Panc1 (cell line): ENCODE results near the gene GSC2. TPM values are rescaled to one million over a fixed set of nuclear protein-coding genes. Genes with fewer than 3 reads are reported as not detected.

ENCODE experiments used
- ATAC-seq: fragments of 200-7000 bp; cut with Tn5 transposase; 2 replicates; pipeline ENCODE4 v1.9.1; 2020; ENCODE audit warnings: mild to moderate bottlenecking, moderate library complexity
- BruUV-seq: library from RNA; stranded (reverse); fragments of 400-500 nt; replicated peaks from 2 replicates; lab custom pipeline; 2021; lab: Mats Ljungman, UMichigan
- CTCF ChIA-PET: fragments of 300-600 bp; sonication (Branson Sonifier 250); formaldehyde crosslinking; loops from one replicate; lab custom pipeline; 2022; ENCODE audit warnings: antibody characterized with exemption; lab: Charles Lee
- POLR2A ChIA-PET: fragments of 300-600 bp; sonication (Branson Sonifier 250); formaldehyde crosslinking; loops from one replicate; lab custom pipeline; 2022; ENCODE audit warnings: antibody characterized with exemption; lab: Charles Lee
- DNase-seq: peaks from one replicate; pipeline ENCODE4 v3.0.0-alpha.2; 2010; ENCODE audit warnings: low read depth, low spot score
- H3K27ac ChIP-seq: 2 replicates; pipeline ENCODE4 v1.5.1; 2011; ENCODE audit warnings: mild to moderate bottlenecking, low read length, inconsistent platforms
- H3K27me3 ChIP-seq: fragments of 200-500 bp; sonication (Bioruptor generic); 2 replicates; pipeline ENCODE4 v1.6.0; 2014; ENCODE audit warnings: low read length, inconsistent platforms; ENCODE audit not compliant: control insufficient read depth, insufficient read depth
- H3K36me3 ChIP-seq: fragments of 200-500 bp; sonication (Bioruptor generic); 2 replicates; pipeline ENCODE4 v1.5.1; 2014; ENCODE audit warnings: inconsistent platforms, mild to moderate bottlenecking, low read length, moderate library complexity; ENCODE audit not compliant: control insufficient read depth, insufficient read depth
- H3K4me1 ChIP-seq: 2 replicates; pipeline ENCODE4 v1.5.1; 2011; ENCODE audit warnings: inconsistent platforms, mild to moderate bottlenecking, low read length, moderate library complexity; ENCODE audit not compliant: control insufficient read depth, insufficient read depth
- H3K4me3 ChIP-seq, 2 experiments: 2 replicates each; pipeline ENCODE4 v1.5.1; 2011 to 2012; ENCODE audit warnings: low read depth in 2 of 2, low read length in 2 of 2, mild to moderate bottlenecking in 2 of 2, inconsistent platforms in 1 of 2, moderate library complexity in 1 of 2
- H3K9me3 ChIP-seq: fragments of 200-500 bp; sonication (Bioruptor generic); 2 replicates; pipeline ENCODE4 v1.5.1; 2014; ENCODE audit warnings: low read depth, mild to moderate bottlenecking, inconsistent platforms, low read length, moderate library complexity; ENCODE audit not compliant: control insufficient read depth, insufficient read depth
- POLR2AphosphoS5 ChIP-seq: IDR thresholded peaks from 2 replicates; pipeline ENCODE4 v1.6.1; 2012; ENCODE audit warnings: mild to moderate bottlenecking, low read depth, low read length, moderate library complexity
- SIN3A ChIP-seq: IDR thresholded peaks from 2 replicates; pipeline ENCODE4 v1.6.1; 2012; ENCODE audit warnings: low read depth, mild to moderate bottlenecking, low read length, moderate library complexity, borderline replicate concordance; ENCODE audit not compliant: insufficient read depth
- TCF7L2 ChIP-seq: IDR thresholded peaks from 2 replicates; pipeline ENCODE4 v1.6.1; 2011; ENCODE audit warnings: mild to moderate bottlenecking, low read depth, low read length, inconsistent platforms
- in situ Hi-C: cut with HindIII; loops from 2 replicates; pipeline ENCODE4 v1.10.0; 2016; ENCODE audit warnings: low sequenced_read_pairs, low pct_unique_long_range_greater_than_20kb
- intact Hi-C: fragments of 100-400 bp; cut with micrococcal nuclease; formaldehyde crosslinking; loops from one replicate; pipeline ENCODE4 v1.10.0; 2022; ENCODE audit not compliant: unreplicated experiment
- total RNA-seq: library from RNA; stranded (reverse); gene quantifications from one replicate; pipeline ENCODE4 v1.2.1, GENCODE V29; 2021; ENCODE audit not compliant: unreplicated experiment
- TF ChIP-seq, protein P1 (sequence below), 2 experiments: IDR thresholded peaks; 2 replicates each; pipeline ENCODE4 v1.6.1; 2011 to 2012; ENCODE audit warnings: low read depth in 2 of 2, control low read depth in 1 of 2, low read length in 1 of 2, mild to moderate bottlenecking in 1 of 2, moderate library complexity in 1 of 2; ENCODE audit not compliant: insufficient read depth in 1 of 2
- TF ChIP-seq, protein P2 (sequence below): fragments of 450-650 bp; IDR thresholded peaks from 2 replicates; pipeline ENCODE4 v1.5.1; 2017; ENCODE audit warnings: mild to moderate bottlenecking

GSC2 gene
- total RNA-seq, 1 experiment from 2014 or later: 0.23 TPM

DNA sequence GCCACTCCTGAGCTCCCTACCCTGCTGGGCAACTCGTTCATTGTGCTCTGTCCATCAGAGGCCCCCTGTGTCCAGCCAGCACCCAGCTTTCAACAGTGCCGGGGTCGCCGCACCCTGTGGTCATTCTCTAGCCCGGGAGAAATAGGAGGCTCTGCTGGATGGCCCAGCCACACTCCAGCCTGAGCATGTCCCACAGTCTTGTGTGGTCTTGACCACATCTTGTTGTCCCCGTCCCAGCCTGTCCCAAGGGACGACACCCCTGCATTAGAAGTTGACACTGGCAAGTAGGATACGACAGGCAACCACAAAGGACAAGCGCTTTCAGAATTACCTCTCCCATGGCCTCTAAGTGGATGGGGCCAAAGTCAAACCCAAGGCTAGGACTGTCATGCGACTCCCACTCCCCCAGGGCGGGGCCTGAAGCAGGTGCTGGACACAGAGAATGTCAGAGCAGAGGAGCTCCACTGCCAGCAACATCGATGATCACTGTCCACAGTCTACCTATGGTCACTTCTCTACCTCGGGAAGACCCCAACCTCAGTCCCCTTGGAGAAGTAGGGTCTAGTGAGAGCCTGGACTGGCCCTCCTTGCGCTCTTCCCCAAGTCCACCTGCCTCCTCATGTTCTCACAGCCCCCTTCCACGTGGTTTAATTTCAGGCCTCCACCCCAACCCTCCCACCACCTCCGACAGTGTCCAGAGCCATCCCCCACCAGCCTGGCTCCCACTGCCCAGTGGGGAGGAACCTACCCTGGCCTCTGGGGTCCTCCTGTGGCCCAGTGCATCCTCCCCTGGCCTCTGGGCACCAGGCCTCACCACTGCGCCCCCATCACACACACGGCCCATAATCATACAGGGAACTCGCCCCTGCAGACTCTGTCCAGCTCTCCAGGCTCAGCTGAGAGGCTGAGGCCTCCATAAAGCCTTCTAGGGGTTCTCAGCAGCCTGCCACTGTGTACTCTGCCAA is 23.5 kb downstream of the GSC2 start:
- ATAC-seq (no peak), DNase-seq (no peak)
- intact Hi-C loops (no loop called here), in situ Hi-C loops (no loop called here)
- ChIA-PET CTCF (no interaction called here), POLR2A (no interaction called here)
- H3K27ac ChIP-seq: no peak overlapping the region
- no peaks in the 10 kb centered on the region for H3K4me1 ChIP-seq
- BruUV-seq: no TSS peak
- H3K9me3 ChIP-seq: no peaks in the 10 kb centered on the region
- H3K4me3 ChIP-seq: no peak overlapping the region
- H3K27me3 ChIP-seq: no peaks in the 10 kb centered on the region
- no peaks in the 10 kb centered on the region for H3K36me3 ChIP-seq
- TF ChIP-seq POLR2AphosphoS5: no peak

DNA sequence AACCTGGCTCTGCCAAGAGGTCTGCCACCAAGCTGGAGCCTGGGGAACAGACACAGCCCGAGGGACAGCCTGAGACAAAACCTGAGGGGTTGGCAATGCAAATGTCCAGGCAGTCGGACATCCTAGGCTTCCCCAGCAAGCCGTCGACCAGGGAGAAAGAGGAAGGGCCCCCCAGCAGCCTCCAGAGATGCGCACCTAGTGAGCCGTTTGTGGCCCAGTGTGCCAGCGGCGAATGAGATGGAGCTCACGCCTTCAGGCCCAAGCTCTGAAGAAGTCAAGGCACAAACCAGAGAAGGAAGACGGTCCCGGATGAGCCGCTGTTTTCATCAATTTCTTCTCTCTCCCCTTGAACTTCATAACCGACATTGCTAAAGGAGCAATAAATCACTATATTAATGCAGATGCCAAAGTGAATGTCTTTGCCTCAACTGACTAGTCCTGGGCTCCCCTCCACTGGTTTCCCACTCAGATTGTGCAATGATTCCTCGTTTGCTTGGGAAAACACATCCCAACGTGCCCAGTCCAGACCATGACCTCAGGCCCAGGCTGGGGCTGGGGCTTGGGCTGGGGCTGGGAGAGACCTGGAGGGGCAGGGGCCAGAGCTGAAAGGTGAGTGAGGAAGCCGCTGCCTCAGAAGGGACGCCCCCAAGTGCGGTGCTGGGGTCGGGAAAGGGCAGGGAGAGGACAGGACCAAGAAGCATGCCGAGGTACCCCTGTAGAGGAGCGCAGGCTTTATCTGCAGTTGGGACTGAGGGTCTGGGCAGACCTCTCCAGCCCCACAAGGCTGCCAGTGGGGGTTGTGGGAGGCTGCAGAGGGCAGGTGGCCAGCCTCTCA is 24.4 kb downstream of the GSC2 start:
- ChIA-PET POLR2A (no interaction called here), CTCF (no interaction called here)
- Histone ChIP-seq H3K9me3 (no peaks in the 10 kb centered on the region), H3K27ac (no peak overlapping the region), H3K27me3 (no peaks in the 10 kb centered on the region), H3K4me1 (peaks cover 2% of the 10 kb centered on the region), H3K36me3 (0 out of 2 replicates have a peak, but pooled peaks cover 3% of the 10 kb centered on the region), H3K4me3 (no peak overlapping the region)
- in situ Hi-C loops: no loop called here
- BruUV-seq: no TSS peak
- no peak for DNase-seq
- no peak for ATAC-seq
- TF ChIP-seq SIN3A (no peak), TCF7L2 (no peak), POLR2AphosphoS5 (no peak)
- TF ChIP-seq, protein P1, sequence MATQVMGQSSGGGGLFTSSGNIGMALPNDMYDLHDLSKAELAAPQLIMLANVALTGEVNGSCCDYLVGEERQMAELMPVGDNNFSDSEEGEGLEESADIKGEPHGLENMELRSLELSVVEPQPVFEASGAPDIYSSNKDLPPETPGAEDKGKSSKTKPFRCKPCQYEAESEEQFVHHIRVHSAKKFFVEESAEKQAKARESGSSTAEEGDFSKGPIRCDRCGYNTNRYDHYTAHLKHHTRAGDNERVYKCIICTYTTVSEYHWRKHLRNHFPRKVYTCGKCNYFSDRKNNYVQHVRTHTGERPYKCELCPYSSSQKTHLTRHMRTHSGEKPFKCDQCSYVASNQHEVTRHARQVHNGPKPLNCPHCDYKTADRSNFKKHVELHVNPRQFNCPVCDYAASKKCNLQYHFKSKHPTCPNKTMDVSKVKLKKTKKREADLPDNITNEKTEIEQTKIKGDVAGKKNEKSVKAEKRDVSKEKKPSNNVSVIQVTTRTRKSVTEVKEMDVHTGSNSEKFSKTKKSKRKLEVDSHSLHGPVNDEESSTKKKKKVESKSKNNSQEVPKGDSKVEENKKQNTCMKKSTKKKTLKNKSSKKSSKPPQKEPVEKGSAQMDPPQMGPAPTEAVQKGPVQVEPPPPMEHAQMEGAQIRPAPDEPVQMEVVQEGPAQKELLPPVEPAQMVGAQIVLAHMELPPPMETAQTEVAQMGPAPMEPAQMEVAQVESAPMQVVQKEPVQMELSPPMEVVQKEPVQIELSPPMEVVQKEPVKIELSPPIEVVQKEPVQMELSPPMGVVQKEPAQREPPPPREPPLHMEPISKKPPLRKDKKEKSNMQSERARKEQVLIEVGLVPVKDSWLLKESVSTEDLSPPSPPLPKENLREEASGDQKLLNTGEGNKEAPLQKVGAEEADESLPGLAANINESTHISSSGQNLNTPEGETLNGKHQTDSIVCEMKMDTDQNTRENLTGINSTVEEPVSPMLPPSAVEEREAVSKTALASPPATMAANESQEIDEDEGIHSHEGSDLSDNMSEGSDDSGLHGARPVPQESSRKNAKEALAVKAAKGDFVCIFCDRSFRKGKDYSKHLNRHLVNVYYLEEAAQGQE (IDR thresholded peaks at IDR 0.05; ENCODE audit: insufficient read depth in 1 of 2, low read depth in 2 of 2, low read length in 1 of 2): no peak
- TF ChIP-seq, protein P2, sequence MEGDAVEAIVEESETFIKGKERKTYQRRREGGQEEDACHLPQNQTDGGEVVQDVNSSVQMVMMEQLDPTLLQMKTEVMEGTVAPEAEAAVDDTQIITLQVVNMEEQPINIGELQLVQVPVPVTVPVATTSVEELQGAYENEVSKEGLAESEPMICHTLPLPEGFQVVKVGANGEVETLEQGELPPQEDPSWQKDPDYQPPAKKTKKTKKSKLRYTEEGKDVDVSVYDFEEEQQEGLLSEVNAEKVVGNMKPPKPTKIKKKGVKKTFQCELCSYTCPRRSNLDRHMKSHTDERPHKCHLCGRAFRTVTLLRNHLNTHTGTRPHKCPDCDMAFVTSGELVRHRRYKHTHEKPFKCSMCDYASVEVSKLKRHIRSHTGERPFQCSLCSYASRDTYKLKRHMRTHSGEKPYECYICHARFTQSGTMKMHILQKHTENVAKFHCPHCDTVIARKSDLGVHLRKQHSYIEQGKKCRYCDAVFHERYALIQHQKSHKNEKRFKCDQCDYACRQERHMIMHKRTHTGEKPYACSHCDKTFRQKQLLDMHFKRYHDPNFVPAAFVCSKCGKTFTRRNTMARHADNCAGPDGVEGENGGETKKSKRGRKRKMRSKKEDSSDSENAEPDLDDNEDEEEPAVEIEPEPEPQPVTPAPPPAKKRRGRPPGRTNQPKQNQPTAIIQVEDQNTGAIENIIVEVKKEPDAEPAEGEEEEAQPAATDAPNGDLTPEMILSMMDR: no peak
- intact Hi-C loops: no loop called here
